ENCODE measurements around the gene GTF2A2.

DNA sequence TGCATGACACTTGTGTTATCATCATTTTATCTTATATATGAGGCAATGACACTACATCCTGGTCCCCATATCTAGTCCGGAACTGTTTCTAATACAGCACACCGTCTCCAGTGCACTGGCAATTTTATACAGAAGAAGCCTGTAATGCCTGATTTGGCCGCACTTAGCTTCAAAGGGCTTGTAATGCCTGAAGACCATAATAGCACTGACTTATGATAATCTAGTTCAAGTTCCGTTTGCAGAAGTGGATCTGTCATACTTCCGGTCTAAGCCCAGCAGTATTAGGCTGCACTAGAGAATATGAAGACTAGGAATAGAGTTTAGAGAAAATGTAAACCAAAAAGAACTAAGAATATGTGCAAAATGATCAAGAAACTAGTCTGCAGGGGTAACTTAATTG is 30.5 kb upstream of the GTF2A2 start:
- no peak for TF ChIP-seq POLR2A (IDR thresholded peaks at IDR 0.05)
- TF ChIP-seq, protein P1, sequence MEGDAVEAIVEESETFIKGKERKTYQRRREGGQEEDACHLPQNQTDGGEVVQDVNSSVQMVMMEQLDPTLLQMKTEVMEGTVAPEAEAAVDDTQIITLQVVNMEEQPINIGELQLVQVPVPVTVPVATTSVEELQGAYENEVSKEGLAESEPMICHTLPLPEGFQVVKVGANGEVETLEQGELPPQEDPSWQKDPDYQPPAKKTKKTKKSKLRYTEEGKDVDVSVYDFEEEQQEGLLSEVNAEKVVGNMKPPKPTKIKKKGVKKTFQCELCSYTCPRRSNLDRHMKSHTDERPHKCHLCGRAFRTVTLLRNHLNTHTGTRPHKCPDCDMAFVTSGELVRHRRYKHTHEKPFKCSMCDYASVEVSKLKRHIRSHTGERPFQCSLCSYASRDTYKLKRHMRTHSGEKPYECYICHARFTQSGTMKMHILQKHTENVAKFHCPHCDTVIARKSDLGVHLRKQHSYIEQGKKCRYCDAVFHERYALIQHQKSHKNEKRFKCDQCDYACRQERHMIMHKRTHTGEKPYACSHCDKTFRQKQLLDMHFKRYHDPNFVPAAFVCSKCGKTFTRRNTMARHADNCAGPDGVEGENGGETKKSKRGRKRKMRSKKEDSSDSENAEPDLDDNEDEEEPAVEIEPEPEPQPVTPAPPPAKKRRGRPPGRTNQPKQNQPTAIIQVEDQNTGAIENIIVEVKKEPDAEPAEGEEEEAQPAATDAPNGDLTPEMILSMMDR (IDR thresholded peaks at IDR 0.05), result peak in 1 of 6 experiments; percentile 21
